CD4-positive, alpha-beta T cell (primary cell): ENCODE data around the gene GLOD4. TPM values are rescaled to one million over a fixed set of nuclear protein-coding genes. Genes with fewer than 3 reads are reported as not detected.
"Not testable (repeated sequence)": the region's sequence is repeated elsewhere in the genome, so short reads cannot be mapped to it uniquely, and the experiment has no call there.

Experiments
- ATAC-seq: fragments of 200-7000 bp; cut with Tn5 transposase; one replicate; pipeline ENCODE4 v1.10.0; 2022; ENCODE audit warnings: mild to moderate bottlenecking; ENCODE audit not compliant: poor library complexity
- CTCF ChIA-PET: fragments of 350-600 bp; sonication (Branson Sonifier 250); formaldehyde crosslinking; loops from one replicate; lab custom pipeline; 2021; ENCODE audit warnings: antibody characterized with exemption, inconsistent platforms; lab: Charles Lee
- POLR2A ChIA-PET: fragments of 350-600 bp; sonication (Branson Sonifier 250); formaldehyde crosslinking; loops from one replicate; lab custom pipeline; 2021; ENCODE audit warnings: antibody characterized with exemption, inconsistent platforms; lab: Charles Lee
- DNase-seq, 14 experiments: peaks; one replicate each; pipeline ENCODE4 v3.0.0-alpha.2; 2013 to 2020; ENCODE audit warnings: mixed read lengths in 2 of 14
- H3K27ac ChIP-seq, 2 donors: one replicate each; pipeline versions ENCODE4 v1.5.1 to v1.7.0; 2013; ENCODE audit warnings: low read length in 2 of 2, low read depth in 1 of 2, mild to moderate bottlenecking in 1 of 2
- H3K27me3 ChIP-seq, 2 experiments: 1 replicate in 1 of 2; 2 replicates in 1 of 2; pipeline versions ENCODE4 v1.6.1 to v1.7.0; 2013; ENCODE audit warnings: low read length in 2 of 2, control low read depth in 1 of 2, mild to moderate bottlenecking in 1 of 2, moderate library complexity in 1 of 2; ENCODE audit not compliant: insufficient read depth in 2 of 2, control insufficient read depth in 1 of 2
- H3K36me3 ChIP-seq: one replicate; pipeline ENCODE4 v1.6.1; 2013; ENCODE audit warnings: low read length, control low read depth; ENCODE audit not compliant: insufficient read depth
- H3K4me1 ChIP-seq: one replicate; pipeline ENCODE4 v1.6.1; 2013; ENCODE audit warnings: low read length, control low read depth; ENCODE audit not compliant: insufficient read depth
- H3K4me3 ChIP-seq: one replicate; pipeline ENCODE4 v1.5.1; 2013; ENCODE audit warnings: mild to moderate bottlenecking, low read length, moderate library complexity
- H3K9me3 ChIP-seq, 2 experiments: 1 replicate in 1 of 2; 2 replicates in 1 of 2; pipeline versions ENCODE4 v1.6.1 to v1.7.0; 2013; ENCODE audit warnings: low read length in 2 of 2, mild to moderate bottlenecking in 2 of 2, control low read depth in 1 of 2, moderate library complexity in 1 of 2; ENCODE audit not compliant: control insufficient read depth in 1 of 2, insufficient read depth in 1 of 2
- H3K27ac Mint-ChIP-seq: one replicate; pipeline ENCODE4 v1.8.0; 2020; ENCODE audit warnings: mixed read lengths
- H3K27me3 Mint-ChIP-seq: one replicate; pipeline ENCODE4 v1.8.0; 2021; ENCODE audit warnings: mixed read lengths
- H3K36me3 Mint-ChIP-seq: one replicate; pipeline ENCODE4 v1.8.0; 2021; ENCODE audit warnings: low read depth, mixed read lengths
- H3K4me1 Mint-ChIP-seq: one replicate; pipeline ENCODE4 v1.8.0; 2021; ENCODE audit warnings: low read depth, mixed read lengths
- H3K4me3 Mint-ChIP-seq: one replicate; pipeline ENCODE4 v1.8.0; 2020; ENCODE audit warnings: mild to moderate bottlenecking, mixed read lengths
- H3K9me3 Mint-ChIP-seq: one replicate; pipeline ENCODE4 v1.8.0; 2020; ENCODE audit warnings: mixed read lengths
- CTCF ChIP-seq: fragments of 200-600 bp; IDR thresholded peaks from one replicate; pipeline ENCODE4 v1.8.0; 2022; ENCODE audit warnings: antibody characterized with exemption, mild to moderate bottlenecking
- intact Hi-C, 2 experiments: fragments of 100-400 bp; cut with DNase I in 1 of 2; cut with micrococcal nuclease in 1 of 2; formaldehyde crosslinking; loops; one replicate each; pipeline versions ENCODE4 v1.15.1 to v1.9.0; 2023 to 2025; cut with DNase I, micrococcal nuclease
- total RNA-seq, 174 experiments: library from RNA in 2 of 174; stranded (reverse) in 2 of 174; gene quantifications; one replicate each; pipeline ENCODE4 v1.2.3 and lab custom pipeline; 2021 to 2026

The GLOD4 gene
- total RNA-seq, 2 experiments from 2014 or later = 88.0 to 89.3 TPM

- H3K36me3 Mint-ChIP-seq = peaks cover 56% of the 10 kb centered on the region
- no peaks in the 10 kb centered on the region for H3K27me3 Mint-ChIP-seq
- CTCF ChIA-PET = interaction anchor here (1.4 kb wide), 1 partner anchor 189 kb away, joined by 3 read pairs; no protein-coding TSS in a partner anchor
- no peak overlapping the region for H3K27ac ChIP-seq
- no peak overlapping the region for H3K27ac Mint-ChIP-seq
- H3K4me1 Mint-ChIP-seq = peaks cover 6% of the 10 kb centered on the region
- no peak overlapping the region for H3K4me3 ChIP-seq
- no peak overlapping the region for H3K4me3 Mint-ChIP-seq
- no peaks in the 10 kb centered on the region for H3K9me3 ChIP-seq
- peaks cover 8% of the 10 kb centered on the region for H3K4me1 ChIP-seq
- TF ChIP-seq CTCF = no peak
- H3K9me3 Mint-ChIP-seq = no peaks in the 10 kb centered on the region
- ATAC-seq = no peak
- intact Hi-C loops = no loop called here
- peaks cover 48% of the 10 kb centered on the region for H3K36me3 ChIP-seq
- DNase-seq = no peak
- POLR2A ChIA-PET = no interaction called here
- H3K27me3 ChIP-seq = no peaks in the 10 kb centered on the region
Measured at GRCh38 chr17:792277-792676, 10.2 kb upstream of the GLOD4 start.

- Histone ChIP-seq H3K9me3 (no peaks in the 10 kb centered on the region), H3K4me1 (peaks cover 8% of the 10 kb centered on the region), H3K27me3 (no peaks in the 10 kb centered on the region), H3K27ac (no peak overlapping the region), H3K4me3 (no peak overlapping the region), H3K36me3 (peaks cover 48% of the 10 kb centered on the region)
- Mint-ChIP-seq H3K4me1 (peaks cover 6% of the 10 kb centered on the region), H3K27ac (no peak overlapping the region), H3K36me3 (peaks cover 60% of the 10 kb centered on the region), H3K9me3 (no peaks in the 10 kb centered on the region), H3K27me3 (no peaks in the 10 kb centered on the region), H3K4me3 (no peak overlapping the region)
- ChIA-PET CTCF (interaction anchor here (1.4 kb wide), 1 partner anchor 189 kb away, joined by 3 read pairs; no protein-coding TSS in a partner anchor), POLR2A (no interaction called here)
- ATAC-seq = no peak
- intact Hi-C loops = no loop called here
- DNase-seq = no peak
- TF ChIP-seq CTCF = no peak
Measured at GRCh38 chr17:791829-792228, 9.7 kb upstream of the GLOD4 start.

GRCh38 chr17:790874-791247 lies 8.8 kb upstream of the GLOD4 start:
- CTCF ChIA-PET = not testable (repeated sequence)

GRCh38 chr17:789931-790873 lies 8.1 kb upstream of the GLOD4 start:
- peaks cover 60% of the 10 kb centered on the region for H3K36me3 Mint-ChIP-seq
- H3K4me1 ChIP-seq, POLR2A ChIA-PET, H3K9me3 ChIP-seq, H3K4me3 Mint-ChIP-seq, DNase-seq, H3K27me3 ChIP-seq, ATAC-seq, H3K27ac ChIP-seq, intact Hi-C loops, H3K4me3 ChIP-seq, H3K27ac Mint-ChIP-seq, H3K27me3 Mint-ChIP-seq, CTCF ChIA-PET, H3K4me1 Mint-ChIP-seq, H3K9me3 Mint-ChIP-seq: not testable (repeated sequence)
- peaks cover 48% of the 10 kb centered on the region for H3K36me3 ChIP-seq

More at GRCh38 chr17:790874-791247, 8.8 kb upstream of the GLOD4 start:
- DNase-seq, H3K4me1 Mint-ChIP-seq, H3K27ac ChIP-seq, H3K4me3 Mint-ChIP-seq, H3K9me3 Mint-ChIP-seq, H3K27me3 Mint-ChIP-seq, POLR2A ChIA-PET, H3K27ac Mint-ChIP-seq, H3K27me3 ChIP-seq, H3K4me3 ChIP-seq, H3K4me1 ChIP-seq, H3K9me3 ChIP-seq, ATAC-seq, intact Hi-C loops: not testable (repeated sequence)
- H3K36me3 Mint-ChIP-seq = peaks cover 60% of the 10 kb centered on the region
- H3K36me3 ChIP-seq = peaks cover 48% of the 10 kb centered on the region
